Fibroblast of skin of abdomen (primary cell): ENCODE measurements around the gene CALHM6.

Experiments
- DNase-seq: peaks from one replicate; pipeline ENCODE4 v3.0.0-alpha.2; 2013

Gene CALHM6

GRCh38 chr6:116446399-116446798, 14.8 kb upstream of the CALHM6 start:
- DNase-seq = peak; percentile 56

GRCh38 chr6:116447052-116447451, 14.1 kb upstream of the CALHM6 start:
- DNase-seq = no peak

GRCh38 chr6:116447496-116448011, 13.6 kb upstream of the CALHM6 start:
- DNase-seq = peak; percentile 99

- no peak for DNase-seq
Measured at GRCh38 chr6:116449565-116449964, 11.6 kb upstream of the CALHM6 start.

GRCh38 chr6:116450185-116450710, 10.9 kb upstream of the CALHM6 start:
- no peak for DNase-seq

- no peak for DNase-seq
Measured at GRCh38 chr6:116450769-116451740, 10.1 kb upstream of the CALHM6 start.

GRCh38 chr6:116451916-116452315, 9.3 kb upstream of the CALHM6 start:
- no peak for DNase-seq

- no peak for DNase-seq
Measured at GRCh38 chr6:116452531-116452930, 8.6 kb upstream of the CALHM6 start.

- no peak for DNase-seq
Measured at GRCh38 chr6:116456106-116456505, 5.1 kb upstream of the CALHM6 start.

- DNase-seq = no peak
Measured at GRCh38 chr6:116456927-116457326, 4.2 kb upstream of the CALHM6 start.

GRCh38 chr6:116458264-116458663, 2.9 kb upstream of the CALHM6 start:
- DNase-seq = no peak

GRCh38 chr6:116459927-116460326, 1.2 kb upstream of the CALHM6 start:
- no peak for DNase-seq

- peak; percentile 70 for DNase-seq
Measured at GRCh38 chr6:116461932-116462885, 1.0 kb downstream of the CALHM6 start.

GRCh38 chr6:116463301-116463700, 2.1 kb downstream of the CALHM6 start:
- DNase-seq = no peak

GRCh38 chr6:116465246-116465645, 4.1 kb downstream of the CALHM6 start:
- DNase-seq = no peak

- no peak for DNase-seq
Measured at GRCh38 chr6:116467096-116467495, 5.9 kb downstream of the CALHM6 start.

- no peak for DNase-seq
Measured at GRCh38 chr6:116467514-116467913, 6.3 kb downstream of the CALHM6 start.

GRCh38 chr6:116468293-116468692, 7.1 kb downstream of the CALHM6 start:
- DNase-seq = no peak

GRCh38 chr6:116471531-116471930, 10.4 kb downstream of the CALHM6 start:
- DNase-seq = no peak

GRCh38 chr6:116472706-116473105, 11.5 kb downstream of the CALHM6 start:
- DNase-seq = peak; percentile 36

- DNase-seq = no peak
Measured at GRCh38 chr6:116475141-116475540, 14.0 kb downstream of the CALHM6 start.

GRCh38 chr6:116476002-116476678, 15.0 kb downstream of the CALHM6 start:
- DNase-seq = peak; percentile 30
